HEK293T (cell line): Measurements from ENCODE around the gene ELF4.

Experiments used
- ARNT ChIP-seq: fragments of 450-650 bp; IDR thresholded peaks from 2 replicates; pipeline ENCODE4 v1.6.1; 2017; ENCODE audit warnings: mild to moderate bottlenecking
- BHLHE40 ChIP-seq: fragments of 450-650 bp; IDR thresholded peaks from 2 replicates; pipeline ENCODE4 v1.6.1; 2016; ENCODE audit warnings: mild to moderate bottlenecking, moderate library complexity, borderline replicate concordance
- CTBP1 ChIP-seq: fragments of 450-650 bp; IDR thresholded peaks from 2 replicates; pipeline ENCODE4 v1.6.1; 2016; ENCODE audit warnings: borderline replicate concordance
- FOXA1 ChIP-seq: fragments of 450-650 bp; IDR thresholded peaks from 2 replicates; pipeline ENCODE4 v1.6.1; 2016; ENCODE audit warnings: mild to moderate bottlenecking
- NFRKB ChIP-seq: fragments of 450-650 bp; IDR thresholded peaks from 2 replicates; pipeline ENCODE4 v1.6.1; 2016; ENCODE audit warnings: mild to moderate bottlenecking, moderate library complexity
- TARDBP ChIP-seq: fragments of 450-650 bp; IDR thresholded peaks from 2 replicates; pipeline ENCODE4 v1.6.1; 2016

GRCh38 chrX:130071611-130072344, 38.5 kb downstream of the ELF4 start:
- TF ChIP-seq TARDBP (no peak), CTBP1 (no peak), FOXA1 (no peak), NFRKB (no peak), BHLHE40 (no peak), ARNT (no peak)
